HEK293T (cell line): Measurements from ENCODE around the gene ANAPC5.
"Not testable (repeated sequence)": the region's sequence is repeated elsewhere in the genome, so short reads cannot be mapped to it uniquely, and the experiment has no call there.

Source experiments
- ARNT ChIP-seq: fragments of 450-650 bp; IDR thresholded peaks from 2 replicates; pipeline ENCODE4 v1.6.1; 2017; ENCODE audit warnings: mild to moderate bottlenecking
- FOXM1 ChIP-seq: fragments of 450-650 bp; IDR thresholded peaks from 2 replicates; pipeline ENCODE4 v1.6.1; 2017; ENCODE audit warnings: mild to moderate bottlenecking, borderline replicate concordance
- ZNF384 ChIP-seq: fragments of 450-650 bp; IDR thresholded peaks from 2 replicates; pipeline ENCODE4 v1.6.1; 2016

GRCh38 chr12:121384891-121385290 lies 32.7 kb upstream of the ANAPC5 start:
- TF ChIP-seq ARNT, ZNF384, FOXM1: not testable (repeated sequence)
